ENCODE results near the gene LCAT.

Gene LCAT

DNA sequence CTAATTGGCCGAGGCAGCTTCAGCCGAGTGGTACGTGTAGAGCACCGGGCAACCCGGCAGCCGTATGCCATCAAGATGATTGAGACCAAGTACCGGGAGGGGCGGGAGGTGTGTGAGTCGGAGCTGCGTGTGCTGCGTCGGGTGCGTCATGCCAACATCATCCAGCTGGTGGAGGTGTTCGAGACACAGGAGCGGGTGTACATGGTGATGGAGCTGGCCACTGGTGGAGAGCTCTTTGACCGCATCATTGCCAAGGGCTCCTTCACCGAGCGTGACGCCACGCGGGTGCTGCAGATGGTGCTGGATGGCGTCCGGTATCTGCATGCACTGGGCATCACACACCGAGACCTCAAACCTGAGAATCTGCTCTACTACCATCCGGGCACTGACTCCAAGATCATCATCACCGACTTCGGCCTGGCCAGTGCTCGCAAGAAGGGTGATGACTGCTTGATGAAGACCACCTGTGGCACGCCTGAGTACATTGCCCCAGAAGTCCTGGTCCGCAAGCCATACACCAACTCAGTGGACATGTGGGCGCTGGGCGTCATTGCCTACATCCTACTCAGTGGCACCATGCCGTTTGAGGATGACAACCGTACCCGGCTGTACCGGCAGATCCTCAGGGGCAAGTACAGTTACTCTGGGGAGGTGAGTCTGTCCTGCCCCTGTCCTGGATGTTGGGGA is 34.7 kb downstream of the LCAT start:
- DNase-seq, result no peak

GRCh38 chr16:67907397-67908180 is 36.3 kb downstream of the LCAT start:
- no peak for DNase-seq

DNA sequence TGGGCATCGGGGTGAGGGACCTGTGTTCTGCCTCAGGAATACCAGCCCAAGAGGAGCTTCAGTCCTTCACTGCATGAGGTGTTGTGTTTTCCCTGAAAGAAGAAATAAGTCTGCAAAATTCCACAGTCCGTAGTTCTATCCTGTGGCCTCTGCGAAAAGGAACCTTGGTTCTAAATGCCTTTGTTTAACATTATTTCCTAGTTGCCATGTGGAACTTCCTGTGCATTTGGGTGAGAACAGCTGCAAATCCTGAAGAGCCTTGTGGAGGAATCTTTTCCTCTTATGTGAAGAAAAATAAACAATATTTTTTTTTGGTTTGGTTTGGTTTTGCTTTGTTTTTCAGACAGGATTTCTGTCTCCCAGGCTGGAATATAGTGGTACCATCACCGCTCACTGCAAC is 41.1 kb downstream of the LCAT start:
- DNase-seq, result no peak

DNA sequence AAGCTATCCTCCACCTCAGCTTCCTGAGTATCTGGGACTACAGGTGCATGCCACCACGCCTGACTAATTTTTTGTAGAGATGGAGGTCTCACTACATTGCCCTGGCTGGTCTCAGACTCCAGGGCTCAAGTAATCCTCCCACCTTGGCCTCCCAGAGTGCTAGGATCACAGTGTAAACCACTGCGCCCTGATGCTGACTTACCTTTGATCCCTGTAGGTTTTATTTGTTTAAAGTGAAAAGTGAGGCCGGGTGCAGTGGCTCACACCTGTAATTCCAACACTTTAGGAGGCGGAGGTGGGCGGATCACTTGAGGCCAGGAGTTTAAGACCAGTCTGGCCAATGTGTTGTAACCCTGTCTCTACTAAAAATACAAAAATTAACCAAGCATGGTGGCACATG is 42.2 kb downstream of the LCAT start:
- DNase-seq, result no peak

- DNase-seq, result no peak
Measured at GRCh38 chr16:67897231-67897630, 46.7 kb downstream of the LCAT start.

GRCh38 chr16:67893743-67894399 is 50.0 kb downstream of the LCAT start:
- DNase-seq, result no peak

DNA sequence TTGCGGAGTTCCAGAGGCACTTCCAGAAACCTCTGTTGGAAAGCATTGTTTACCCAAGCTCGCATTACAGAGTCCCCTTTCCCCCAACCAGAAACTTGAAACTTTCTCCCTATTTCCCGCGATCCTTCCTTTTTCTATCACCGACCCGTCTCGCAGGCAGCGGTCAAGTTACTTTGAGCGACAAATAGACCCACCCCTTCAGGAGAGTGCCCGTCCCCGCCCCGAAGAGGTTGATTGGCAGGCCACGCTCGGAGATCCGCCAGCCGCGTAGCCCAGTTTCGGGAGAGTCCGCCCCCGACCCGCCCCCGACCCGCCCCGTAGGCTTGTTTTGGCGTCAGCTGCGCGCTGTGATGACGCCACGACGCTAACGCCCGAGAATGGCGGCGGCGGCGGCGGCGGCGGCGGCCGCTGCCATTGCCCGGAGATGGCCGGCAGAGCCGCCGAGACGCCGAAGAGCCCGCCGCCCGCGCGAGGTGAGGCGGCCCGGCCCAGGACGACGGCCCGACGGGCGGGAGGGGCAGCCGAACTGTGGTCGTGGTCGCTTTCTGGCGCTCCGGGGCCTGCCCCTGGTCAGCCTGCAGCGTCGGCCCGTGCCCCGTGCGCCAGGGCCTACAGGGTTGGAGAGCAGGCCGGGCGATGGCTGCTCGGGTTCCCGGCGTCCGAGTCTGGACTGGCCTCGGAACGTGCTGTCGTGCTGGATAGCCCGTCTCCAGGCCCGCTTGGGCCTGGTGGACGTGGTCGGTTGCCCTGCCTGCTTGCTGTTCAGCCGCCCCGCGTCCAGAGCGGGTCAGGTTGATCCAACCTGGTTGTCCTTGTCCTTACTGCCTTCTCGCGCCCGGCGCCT is 50.8 kb downstream of the LCAT start, which contains the start of gene PSKH1:
Gene PSKH1, plus strand, starts transcription at position 356 of the 844 bp plus-strand sequence. CDS start 15,496 bp downstream, outside the sequence.
- peak; percentile 97 for DNase-seq

- DNase-seq, result no peak
Measured at GRCh38 chr16:67892375-67892774, 51.5 kb downstream of the LCAT start.

All from activated CD4-positive, alpha-beta T cell treated with anti-CD3 and anti-CD28 coated beads, Interleukin-2, amount 50 U/mL, for 48 hours (primary cell).